LoVo (cell line): ENCODE results near the gene SKIL.
A peak's percentile ranks its signal among the peaks of the same experiment; 100 is the strongest.
"Not testable (repeated sequence)": the region's sequence is repeated elsewhere in the genome, so short reads cannot be mapped to it uniquely, and the experiment has no call there.

Experiments used
- DNase-seq: peaks from one replicate; pipeline ENCODE4 v3.0.0-alpha.2; 2016; ENCODE audit warnings: low spot score

Gene SKIL, protein sequence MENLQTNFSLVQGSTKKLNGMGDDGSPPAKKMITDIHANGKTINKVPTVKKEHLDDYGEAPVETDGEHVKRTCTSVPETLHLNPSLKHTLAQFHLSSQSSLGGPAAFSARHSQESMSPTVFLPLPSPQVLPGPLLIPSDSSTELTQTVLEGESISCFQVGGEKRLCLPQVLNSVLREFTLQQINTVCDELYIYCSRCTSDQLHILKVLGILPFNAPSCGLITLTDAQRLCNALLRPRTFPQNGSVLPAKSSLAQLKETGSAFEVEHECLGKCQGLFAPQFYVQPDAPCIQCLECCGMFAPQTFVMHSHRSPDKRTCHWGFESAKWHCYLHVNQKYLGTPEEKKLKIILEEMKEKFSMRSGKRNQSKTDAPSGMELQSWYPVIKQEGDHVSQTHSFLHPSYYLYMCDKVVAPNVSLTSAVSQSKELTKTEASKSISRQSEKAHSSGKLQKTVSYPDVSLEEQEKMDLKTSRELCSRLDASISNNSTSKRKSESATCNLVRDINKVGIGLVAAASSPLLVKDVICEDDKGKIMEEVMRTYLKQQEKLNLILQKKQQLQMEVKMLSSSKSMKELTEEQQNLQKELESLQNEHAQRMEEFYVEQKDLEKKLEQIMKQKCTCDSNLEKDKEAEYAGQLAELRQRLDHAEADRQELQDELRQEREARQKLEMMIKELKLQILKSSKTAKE

DNA sequence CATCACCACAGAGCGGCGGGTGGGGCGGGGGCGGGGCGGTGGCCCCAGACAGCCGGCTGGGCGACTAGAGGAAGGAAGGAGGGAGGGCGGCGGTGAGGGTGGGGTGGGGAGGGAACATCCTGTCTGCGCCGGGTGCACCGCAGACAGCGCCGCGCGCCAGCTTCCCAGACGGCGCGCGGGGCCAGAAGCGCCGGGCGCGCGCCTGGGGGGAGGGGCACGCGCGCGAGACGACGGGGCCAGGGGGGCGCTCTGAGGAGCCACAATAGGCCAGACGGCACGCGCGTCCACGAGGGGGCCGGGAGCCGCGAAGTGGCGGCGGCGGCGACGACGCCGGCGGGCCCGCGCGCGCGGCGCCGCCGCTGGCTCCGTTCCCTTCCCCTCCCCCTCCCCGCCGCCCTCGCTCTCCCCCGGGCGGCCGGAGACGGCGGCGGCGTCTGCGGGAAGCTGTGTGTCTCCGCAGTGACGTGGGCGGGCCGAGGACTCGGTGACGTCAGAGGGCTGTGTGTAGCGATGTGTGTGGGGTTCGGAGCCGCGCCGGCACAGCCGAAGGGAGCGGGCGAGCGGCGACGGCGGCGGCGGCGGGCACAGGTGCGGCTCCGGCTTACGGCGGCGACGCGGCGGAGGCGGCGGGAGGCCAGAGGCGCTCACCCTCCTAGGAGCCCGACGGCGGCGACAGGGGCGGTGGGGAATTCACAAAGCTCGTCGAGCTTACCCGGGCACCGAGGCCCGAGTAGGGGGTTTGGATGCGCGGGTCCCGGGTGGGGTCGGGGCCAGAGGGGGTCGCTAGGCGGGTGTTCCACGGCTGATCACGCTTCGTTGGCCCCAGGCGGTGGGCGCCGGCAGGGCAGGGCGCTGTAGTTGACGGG lies at the start of gene SKIL:
SKIL (plus strand) TSS at position 540 of the 866 bp plus-strand sequence. CDS start 2,617 bp downstream, outside the sequence.
- peak; percentile 94 for DNase-seq

DNA sequence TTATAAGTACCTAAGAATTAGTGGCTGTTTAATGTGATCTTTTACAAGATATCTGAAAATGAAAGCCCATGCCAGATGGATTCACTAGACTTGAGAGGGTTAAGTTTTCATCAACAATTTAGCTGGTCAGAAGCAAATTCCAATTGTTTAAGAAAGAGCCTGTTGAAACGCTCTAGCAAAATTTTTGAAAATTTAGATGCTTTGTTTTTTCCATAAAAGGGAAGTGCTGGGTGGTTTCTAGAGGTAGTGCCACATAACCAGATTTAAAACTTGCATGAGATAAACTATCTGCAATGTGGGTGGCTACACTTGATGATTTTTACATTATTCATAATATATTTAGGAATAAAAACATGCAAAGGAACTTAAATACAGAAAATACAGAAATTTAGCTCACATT lies 48.5 kb upstream of the SKIL start:
- DNase-seq: no peak

DNA sequence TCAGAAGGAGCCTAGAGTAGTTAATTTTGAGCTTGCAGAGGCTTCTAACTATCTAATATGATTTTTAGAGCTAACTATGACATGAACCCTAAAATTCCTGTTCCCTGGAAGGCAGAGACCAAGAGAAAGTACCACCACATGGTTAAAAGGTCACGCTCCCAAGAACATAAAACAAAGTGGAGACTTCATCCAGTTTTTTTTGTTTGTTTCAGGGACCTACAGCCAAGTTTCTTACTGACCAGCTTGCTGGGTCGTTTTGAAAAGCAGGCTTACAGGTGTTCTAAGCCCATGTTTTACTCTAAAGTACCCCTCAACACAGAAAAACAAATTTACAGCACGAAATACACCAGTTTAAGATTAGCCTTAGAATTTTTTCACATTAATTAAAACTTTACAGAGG lies 39.6 kb upstream of the SKIL start:
- DNase-seq: no peak

DNA sequence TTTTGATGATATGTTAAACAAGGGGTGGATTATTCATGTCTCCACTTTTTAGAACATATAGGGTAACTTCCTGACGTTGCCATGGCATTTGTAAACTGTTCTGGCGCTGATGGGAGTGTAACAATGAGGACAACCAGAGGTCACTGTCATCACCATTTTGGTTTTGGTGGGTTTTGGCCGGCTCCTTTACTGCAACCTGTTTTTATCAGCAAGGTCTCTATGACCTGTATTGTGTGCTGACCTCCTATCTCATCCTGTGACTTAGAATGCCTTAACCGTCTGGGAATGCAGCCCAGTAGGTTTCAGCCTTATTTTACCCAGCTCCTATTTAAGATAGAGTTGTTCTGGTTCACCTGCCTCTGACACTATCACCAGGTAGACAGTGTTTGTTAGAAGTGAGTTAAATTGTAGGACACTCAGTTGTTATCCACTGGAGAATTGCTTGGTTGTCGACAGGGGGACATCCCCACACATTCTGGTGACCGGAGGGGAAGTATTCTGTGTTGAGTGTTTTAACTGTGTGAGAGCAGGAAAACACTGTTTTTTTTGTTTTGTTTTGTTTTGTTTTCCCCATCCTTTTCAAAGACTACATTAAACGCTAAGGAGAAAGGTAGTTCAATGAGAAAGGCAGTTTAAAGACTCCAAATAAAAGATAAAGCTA lies 36.9 kb upstream of the SKIL start:
- DNase-seq: no peak

DNA sequence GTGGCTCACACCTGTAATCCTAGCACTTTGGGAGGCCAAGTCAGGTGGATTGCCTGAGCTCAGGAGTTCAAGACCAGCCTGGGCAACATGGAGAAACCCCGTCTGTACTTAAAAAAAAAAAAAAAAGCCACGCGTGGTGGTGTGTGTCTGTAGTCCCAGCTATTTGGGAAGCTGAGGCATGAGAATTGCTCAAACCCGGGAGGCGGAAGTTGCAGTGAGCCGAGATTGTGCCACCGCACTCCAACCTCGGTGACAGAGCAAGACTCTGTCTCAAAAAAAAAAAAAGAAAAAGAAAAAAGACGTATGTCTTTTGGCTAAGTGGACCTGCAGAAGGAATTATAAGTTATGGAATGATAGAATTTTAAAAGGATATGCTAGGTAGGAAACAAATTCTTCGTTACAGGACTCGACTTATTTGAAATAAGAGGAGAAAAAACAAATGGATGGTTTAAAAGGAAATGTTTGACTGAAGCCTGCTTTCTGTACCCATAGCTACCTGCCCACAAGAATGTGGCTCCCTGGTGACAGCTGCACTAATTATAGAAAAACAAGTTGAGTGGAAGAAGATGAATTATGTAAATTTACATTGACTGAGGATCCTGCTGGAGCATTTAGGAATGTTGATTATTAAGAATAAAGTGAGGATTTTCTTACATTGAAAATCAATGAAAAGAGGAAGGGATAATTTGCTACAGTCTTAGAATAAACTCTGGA lies 36.0 kb upstream of the SKIL start:
- DNase-seq: no peak

DNA sequence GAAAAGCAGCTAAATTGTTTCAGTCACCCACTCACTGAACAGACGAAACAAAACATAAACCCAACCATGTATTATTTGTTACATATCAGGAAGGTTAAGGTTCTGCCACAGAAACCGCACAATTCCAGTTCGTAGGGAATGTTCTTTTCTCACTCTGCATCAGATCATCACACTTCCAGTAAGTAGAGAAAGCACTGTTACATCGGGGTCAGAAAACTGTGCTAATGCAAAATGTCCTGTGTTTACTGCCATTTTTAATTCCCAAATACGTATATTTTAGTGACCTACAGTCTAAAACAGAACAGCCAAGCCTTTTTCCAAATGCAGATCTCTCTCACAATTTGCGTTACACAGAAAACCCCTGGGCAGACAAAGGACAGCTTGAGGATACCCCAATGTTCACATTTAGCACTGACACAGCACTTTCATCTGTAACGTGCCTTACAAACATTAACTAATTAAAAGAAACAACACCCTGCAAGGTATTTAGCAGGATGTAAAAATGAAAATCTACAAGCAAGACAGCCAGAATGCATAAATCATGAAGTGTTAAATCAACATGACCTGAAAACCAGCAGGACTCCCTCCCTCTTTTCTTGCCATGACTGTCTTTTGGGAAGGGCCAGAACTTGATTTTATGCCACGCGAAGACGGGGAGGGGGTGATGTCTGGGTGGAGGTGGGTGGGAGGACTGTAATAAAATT lies 34.8 kb upstream of the SKIL start:
- no peak for DNase-seq

DNA sequence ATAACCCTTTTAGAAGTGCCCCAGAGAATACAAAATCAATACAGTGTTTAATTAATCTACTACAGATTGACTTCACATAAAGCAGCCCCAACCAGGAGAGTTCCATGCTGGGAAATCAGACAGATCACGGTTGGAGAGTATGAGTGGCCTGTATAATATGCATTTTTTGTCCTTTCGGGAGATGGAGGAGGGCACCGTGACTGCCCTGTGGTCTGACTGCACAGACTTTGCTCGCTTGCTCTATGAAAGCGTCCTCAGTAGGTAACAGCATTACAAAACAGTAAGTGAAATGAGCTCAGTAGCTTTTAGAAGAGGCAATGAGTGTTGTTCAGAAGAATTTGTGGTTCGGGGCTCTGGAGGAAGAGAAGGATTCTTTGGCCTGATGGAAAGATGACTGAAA lies 34.2 kb upstream of the SKIL start:
- DNase-seq: no peak

DNA sequence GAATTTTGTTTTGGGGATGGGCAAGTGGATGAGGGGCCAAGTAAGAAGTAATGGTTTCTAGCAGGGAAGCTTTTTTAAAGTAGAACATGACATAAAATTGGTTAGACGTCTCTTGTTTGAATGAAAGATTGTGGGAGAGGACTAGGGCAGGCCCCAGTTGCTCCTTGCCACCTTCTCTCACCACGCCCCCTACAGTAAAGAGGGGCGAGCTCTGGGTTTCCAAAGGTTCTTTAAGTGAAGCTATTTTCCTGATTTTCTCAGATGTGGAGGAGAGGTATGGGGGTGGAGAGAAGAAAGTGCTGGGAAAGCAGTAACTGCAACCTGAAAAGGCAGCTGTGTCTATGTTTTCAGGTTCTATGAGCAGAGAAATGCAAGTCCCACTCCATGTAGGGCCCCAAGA lies 32.6 kb upstream of the SKIL start:
- DNase-seq: no peak

DNA sequence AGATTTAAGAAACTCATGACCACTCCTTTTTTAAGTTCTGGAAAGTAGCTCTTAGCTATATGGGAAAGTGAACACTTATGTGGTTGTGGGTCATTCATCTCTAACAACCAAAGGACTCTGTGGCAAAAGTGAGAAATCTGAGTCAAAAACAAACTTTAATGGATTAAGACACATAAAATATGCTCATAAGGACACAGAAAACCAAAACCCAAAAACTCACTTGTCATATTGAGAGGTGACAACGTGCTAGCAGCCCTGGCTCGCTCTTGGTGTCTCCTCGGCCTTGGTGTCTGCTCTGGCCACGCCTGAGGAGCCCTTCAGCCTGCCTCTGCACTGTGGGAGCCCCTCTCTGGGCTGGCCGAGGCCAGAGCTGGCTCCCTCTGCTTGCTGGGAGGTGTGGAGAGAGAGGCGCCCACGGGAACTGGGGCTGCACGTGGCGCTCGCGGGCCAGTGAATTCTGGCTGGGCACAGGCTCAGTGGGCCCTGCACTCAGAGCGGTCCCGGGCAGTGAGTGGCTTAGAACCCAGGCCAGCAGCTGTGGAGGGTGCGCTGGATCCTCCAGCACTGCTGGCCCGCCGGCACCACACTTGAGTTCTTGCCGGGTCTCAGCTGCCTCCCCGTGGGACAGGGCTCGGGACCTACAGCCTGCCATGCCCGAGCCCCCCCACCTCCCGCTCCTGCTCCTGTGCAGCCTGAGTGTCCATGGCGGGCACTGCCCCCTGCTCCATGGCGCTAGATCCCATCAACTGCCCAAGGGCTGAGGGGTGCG lies 30.3 kb upstream of the SKIL start:
- DNase-seq: no peak

DNA sequence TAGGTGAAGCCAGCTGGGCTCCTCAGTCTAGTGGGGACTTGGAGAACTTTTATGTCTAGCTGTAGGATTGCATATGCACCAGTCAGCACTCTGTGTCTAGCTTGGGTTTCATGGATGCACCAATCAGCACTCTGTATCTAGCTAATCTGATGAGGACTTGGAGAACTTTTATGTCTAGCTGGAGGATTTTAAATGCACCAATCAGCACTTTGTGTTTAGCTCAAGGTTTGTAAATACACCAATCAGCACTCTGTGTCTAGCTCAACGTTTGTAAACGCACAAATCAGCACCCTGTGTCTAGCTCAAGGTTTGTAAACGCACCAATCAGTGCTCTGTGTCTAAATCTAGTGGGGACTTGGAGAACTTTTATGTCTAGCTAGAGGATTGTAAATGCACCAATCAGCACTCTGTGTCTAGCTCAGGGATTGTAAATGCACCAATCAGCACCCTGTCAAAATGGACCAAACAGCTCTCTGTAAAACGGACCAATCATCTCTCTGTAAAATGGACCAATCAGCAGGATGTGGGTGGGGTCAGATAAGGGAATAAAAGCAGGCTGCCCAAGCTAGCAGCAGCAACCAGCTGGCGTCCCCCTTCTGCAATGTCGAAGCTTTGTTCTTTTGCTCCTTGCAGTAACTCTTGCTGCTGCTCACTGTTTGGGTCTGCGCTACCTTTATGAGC lies 29.5 kb upstream of the SKIL start:
- not testable (repeated sequence) for DNase-seq

DNA sequence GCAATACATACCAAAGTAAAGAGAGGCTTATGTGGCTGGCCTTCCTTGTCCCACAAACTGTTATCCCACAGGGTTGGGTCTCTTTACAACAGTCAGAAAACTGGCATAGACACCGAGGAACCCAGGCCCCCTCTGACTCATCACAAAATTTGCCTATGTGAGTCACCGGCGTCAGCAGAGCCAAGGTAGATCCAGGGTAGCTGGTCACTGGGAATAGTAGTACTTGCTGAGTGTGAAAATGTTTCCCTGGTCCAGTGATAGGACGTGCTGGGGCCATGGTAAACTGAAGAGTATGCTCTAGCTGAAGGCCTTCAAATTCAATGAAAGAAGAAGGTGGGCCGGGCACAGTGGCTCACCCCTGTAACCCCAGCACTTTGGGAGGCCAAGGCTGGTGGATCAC lies 27.1 kb upstream of the SKIL start:
- DNase-seq: peak; percentile 79

DNA sequence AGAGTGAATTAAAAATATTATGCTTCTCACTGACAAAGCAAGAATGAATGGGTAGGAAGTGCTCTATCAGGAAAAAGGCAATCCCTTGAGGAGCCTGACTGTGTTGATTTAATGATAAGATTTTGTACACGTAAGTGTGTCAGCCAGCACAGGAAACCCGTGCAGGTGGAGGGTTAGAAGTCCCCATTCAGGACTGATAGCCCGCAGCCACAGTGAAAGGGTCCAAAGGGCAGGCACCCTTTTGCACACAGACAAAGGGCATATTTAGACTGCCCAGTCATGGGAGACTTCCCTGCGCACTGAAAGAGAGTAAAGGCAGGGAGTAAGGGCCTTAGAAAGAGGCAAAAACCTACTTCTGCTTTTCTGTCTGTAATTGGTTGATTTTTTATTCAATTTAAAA lies 26.4 kb upstream of the SKIL start:
- DNase-seq: peak; percentile 69

DNA sequence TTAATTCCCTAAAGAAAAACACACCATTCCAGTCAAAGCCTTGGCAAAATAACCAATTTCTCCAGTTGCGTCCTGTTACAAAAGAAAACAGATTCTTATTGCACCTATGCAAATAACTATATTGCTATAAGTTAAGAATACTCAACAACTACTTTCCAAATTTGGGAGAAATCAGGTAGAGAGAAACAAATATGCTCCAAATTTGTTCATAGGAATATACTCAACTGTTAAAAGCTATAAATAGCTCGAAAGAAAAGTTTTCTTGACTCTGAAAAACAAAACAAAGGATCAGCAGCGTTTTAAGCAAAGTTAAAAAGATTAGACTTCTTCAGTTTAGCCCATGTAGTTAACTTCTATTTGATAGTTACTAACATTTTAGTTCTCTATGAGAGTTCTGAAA lies 20.1 kb upstream of the SKIL start:
- DNase-seq: no peak

DNA sequence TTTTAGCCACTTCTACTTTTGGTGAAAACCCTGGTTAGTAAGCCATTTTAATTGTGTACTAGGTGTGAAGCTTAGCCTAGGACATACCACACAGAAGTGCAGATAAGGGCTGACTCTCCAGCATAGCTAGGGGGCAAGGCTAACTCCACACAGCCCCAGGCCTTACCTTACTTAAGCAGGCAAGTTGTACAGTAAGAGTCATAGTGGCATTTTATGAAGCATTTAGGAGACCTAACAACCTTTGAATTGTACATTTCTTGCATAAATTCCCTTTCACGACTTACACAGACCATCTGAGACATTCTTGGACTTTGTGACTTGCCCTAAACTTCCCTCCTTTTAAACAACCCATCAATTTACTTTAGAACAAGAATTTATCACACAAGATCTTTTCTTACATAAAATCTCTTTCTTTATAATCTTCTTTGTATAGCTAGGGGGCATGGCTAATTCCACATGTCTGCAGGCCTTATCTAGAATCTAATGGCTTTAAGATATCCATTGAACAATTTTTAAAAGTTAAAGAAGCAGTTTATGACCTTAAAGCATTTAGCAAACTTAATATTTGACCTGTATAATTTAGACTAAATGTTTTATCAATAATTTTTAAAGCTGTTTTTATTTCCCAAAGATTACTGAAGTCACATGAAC lies 18.7 kb upstream of the SKIL start:
- no peak for DNase-seq

DNA sequence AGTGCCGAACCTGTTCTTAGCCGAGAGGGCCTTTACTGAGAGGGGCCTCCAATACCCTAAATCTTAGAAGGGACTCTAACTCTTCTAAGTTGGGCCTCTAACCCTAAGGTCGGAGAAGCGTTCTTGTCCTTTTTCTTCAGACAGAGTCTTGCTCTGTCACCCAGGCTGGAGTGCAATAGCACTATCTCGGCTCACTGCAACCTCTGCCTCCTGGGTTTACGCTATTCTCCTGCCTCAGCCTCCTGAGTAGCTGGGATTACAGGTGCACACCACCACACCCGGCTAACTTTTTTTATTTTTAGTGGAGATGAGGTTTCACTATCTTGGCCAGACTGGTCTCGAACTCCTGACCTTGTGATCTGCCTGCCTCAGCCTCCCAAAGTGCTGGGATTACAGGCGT lies 15.2 kb upstream of the SKIL start:
- DNase-seq: not testable (repeated sequence)

DNA sequence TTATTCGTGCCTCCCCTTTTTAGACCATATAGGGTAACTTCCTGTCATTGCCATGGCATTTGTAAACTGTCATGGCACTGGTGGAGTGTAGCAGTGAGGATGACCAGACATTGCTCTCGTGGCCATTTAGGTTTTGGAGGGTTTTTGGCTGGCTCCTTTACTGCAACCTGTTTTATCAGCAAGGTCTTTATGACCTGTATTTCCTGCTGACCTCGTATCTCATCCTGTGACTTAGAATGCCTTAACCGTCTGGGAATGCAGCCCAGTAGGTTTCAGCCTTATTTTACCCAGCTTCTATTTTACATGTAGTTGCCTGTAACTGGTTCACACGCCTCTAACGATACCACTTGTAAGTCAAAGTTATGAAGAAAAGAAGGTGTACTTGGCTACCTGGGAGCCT lies 13.7 kb upstream of the SKIL start:
- DNase-seq: not testable (repeated sequence)

DNA sequence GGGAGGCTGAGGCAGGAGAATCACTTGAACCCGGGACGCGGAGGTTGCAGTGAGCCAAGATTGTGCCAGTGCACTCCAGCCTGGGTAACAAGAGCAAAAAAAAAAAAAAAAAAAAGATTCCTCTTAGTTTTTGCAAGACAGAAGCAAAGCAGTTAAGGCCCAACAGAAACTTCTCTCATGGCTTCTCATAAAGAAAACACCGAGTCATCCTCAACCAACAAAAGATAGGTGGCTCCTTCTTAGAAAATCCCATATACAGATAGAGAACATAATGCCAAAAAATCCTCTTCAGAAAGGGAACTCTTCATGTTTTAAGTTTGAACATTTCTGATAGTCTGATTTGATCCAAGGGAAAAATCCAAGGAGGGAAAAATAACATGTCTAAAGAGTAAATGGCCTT lies 12.5 kb upstream of the SKIL start:
- no peak for DNase-seq

DNA sequence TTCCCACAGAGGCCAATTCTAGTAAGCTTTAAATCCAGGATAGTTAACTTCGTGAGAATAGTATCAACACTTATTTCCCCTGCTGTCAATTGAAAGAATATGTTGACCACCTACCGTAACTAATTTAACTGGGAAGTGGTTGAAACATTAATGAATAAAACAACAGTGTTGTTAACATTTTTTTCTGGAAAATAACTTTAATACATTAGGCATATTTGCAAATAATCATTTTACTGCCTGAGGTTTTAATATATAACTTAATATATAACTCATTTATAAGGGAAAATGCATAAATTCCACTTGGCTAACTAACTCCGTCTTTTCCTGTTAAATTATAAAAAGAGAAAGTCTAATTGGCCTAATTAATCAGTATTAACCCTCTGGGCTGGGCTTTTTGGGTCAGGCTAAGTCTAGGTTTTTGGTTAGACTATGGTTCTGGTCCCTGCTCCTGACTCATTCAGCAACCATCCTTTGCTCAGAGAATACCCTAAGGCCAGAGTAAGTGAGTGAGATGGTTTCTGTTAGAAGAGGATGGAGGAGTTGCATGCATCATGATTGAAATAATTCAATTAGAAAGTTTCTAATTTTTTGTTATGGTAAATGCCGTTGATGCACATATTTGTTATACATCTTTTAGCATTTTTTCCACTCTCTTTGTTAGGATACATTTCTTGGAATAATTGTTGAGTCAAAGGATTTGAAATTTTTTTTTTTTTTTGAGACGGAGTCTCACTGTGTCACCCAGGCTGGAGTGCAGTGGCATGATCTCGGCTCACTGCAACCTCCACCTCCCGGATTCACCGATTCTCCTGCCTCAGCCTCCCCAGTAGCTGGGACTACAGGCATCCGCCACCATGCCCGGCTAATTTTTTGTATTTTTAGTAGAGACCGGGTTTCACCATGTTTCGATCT lies 10.8 kb upstream of the SKIL start:
- no peak for DNase-seq
